Left ventricle myocardium superior (tissue), 1 donor: ENCODE results near the gene CRYAB. TPM values are rescaled to one million over a fixed set of nuclear protein-coding genes. Genes with fewer than 3 reads are reported as not detected.
A peak's percentile ranks its signal among the peaks of the same experiment; 100 is the strongest.

Experiments used
- ATAC-seq: fragments of 200-7000 bp; cut with Tn5 transposase; one replicate; pipeline ENCODE4 v1.9.1; 2020; ENCODE audit warnings: mild to moderate bottlenecking, moderate library complexity
- DNase-seq: peaks from one replicate; pipeline ENCODE4 v3.0.0-alpha.2; 2020
- intact Hi-C: fragments of 100-400 bp; cut with micrococcal nuclease; formaldehyde crosslinking; loops from one replicate; pipeline ENCODE4 v1.11.0; 2022
- long read RNA-seq: library from polyadenylated mRNA; unstranded; transcript quantifications from one replicate; pipeline ENCODE4 v2.0.0, GENCODE V29; 2021
- total RNA-seq: library from RNA; stranded (reverse); fragmentation: NEBNext Ultra II Directional; extraction: Animal tissue kit (Norgen Biotek cat#: 25700); gene quantifications from one replicate; pipeline ENCODE4 v1.2.1, GENCODE V29; 2021
- donor health status: DM: no; HTN: yes; CAD: no; lungs with severe emphysema.

CRYAB gene
- total RNA-seq, result 6,681 TPM
- long read RNA-seq, transcript CRYAB-205 (3 exons, 1,017 nt), result major isoform, 1,259 of 1,474 reads
- long read RNA-seq, transcript CRYAB-203 (2 exons, 915 nt), result minor isoform, 71 of 1,474 reads
- long read RNA-seq, transcript CRYAB-212 (3 exons, 545 nt), result minor isoform, 40 of 1,474 reads
- long read RNA-seq, transcript CRYAB-216 (4 exons, 977 nt), result minor isoform, 27 of 1,474 reads
- long read RNA-seq, partial matches to known transcripts, result 31 of 1,474 reads
- long read RNA-seq, other reads (novel, unspliced or antisense), result 20 of 1,474 reads

GRCh38 chr11:111911563-111912401, at the start of gene CRYAB:
CRYAB (minus strand) TSS chr11:111911770; CDS start chr11:111911724, 46 bp downstream.
- ATAC-seq (peak; percentile 77), DNase-seq (peak; percentile 91)
- intact Hi-C loops, result no loop called here

GRCh38 chr11:111960916-111961315, 49.3 kb upstream of the CRYAB start:
- intact Hi-C loops, result no loop called here
- ATAC-seq, result no peak
- no peak for DNase-seq

- DNase-seq (no peak), ATAC-seq (peak; percentile 50)
- intact Hi-C loops, result no loop called here
Measured at GRCh38 chr11:111957663-111958444, 46.3 kb upstream of the CRYAB start.

GRCh38 chr11:111954154-111954553, 42.6 kb upstream of the CRYAB start:
- intact Hi-C loops, result no loop called here
- ATAC-seq, result no peak
- DNase-seq, result no peak

- intact Hi-C loops, result no loop called here
- DNase-seq, result no peak
- ATAC-seq, result no peak
Measured at GRCh38 chr11:111951565-111951964, 40.0 kb upstream of the CRYAB start.

GRCh38 chr11:111949519-111950426, 38.2 kb upstream of the CRYAB start:
- DNase-seq (no peak), ATAC-seq (no peak)
- intact Hi-C loops, result no loop called here

GRCh38 chr11:111947143-111947542, 35.6 kb upstream of the CRYAB start:
- ATAC-seq (no peak), DNase-seq (no peak)
- intact Hi-C loops, result no loop called here

- intact Hi-C loops, result no loop called here
- no peak for DNase-seq
- no peak for ATAC-seq
Measured at GRCh38 chr11:111946499-111946898, 34.9 kb upstream of the CRYAB start.

GRCh38 chr11:111945198-111945597, 33.6 kb upstream of the CRYAB start:
- intact Hi-C loops, result no loop called here
- ATAC-seq (no peak), DNase-seq (no peak)

- DNase-seq, result no peak
- intact Hi-C loops, result no loop called here
- ATAC-seq, result no peak
Measured at GRCh38 chr11:111944651-111945051, 33.1 kb upstream of the CRYAB start.

- intact Hi-C loops, result no loop called here
- no peak for ATAC-seq
- no peak for DNase-seq
Measured at GRCh38 chr11:111944139-111944538, 32.6 kb upstream of the CRYAB start.

- no peak for DNase-seq
- intact Hi-C loops, result no loop called here
- no peak for ATAC-seq
Measured at GRCh38 chr11:111942829-111943228, 31.3 kb upstream of the CRYAB start.

GRCh38 chr11:111941963-111942362, 30.4 kb upstream of the CRYAB start:
- DNase-seq (peak; percentile 70), ATAC-seq (peak; percentile 82)
- intact Hi-C loops, result no loop called here

GRCh38 chr11:111939836-111940604, 28.4 kb upstream of the CRYAB start:
- intact Hi-C loops, result no loop called here
- ATAC-seq (no peak), DNase-seq (no peak)

- ATAC-seq, result peak; percentile 3
- intact Hi-C loops, result no loop called here
- DNase-seq, result no peak
Measured at GRCh38 chr11:111938687-111939160, 27.2 kb upstream of the CRYAB start.

GRCh38 chr11:111937844-111938243, 26.3 kb upstream of the CRYAB start:
- intact Hi-C loops, result no loop called here
- ATAC-seq (peak; percentile 8), DNase-seq (no peak)

- intact Hi-C loops, result no loop called here
- no peak for ATAC-seq
Measured at GRCh38 chr11:111937461-111937769, 25.8 kb upstream of the CRYAB start.

GRCh38 chr11:111936040-111936540, 24.5 kb upstream of the CRYAB start:
- ATAC-seq (no peak), DNase-seq (no peak)
- intact Hi-C loops, result no loop called here

More at GRCh38 chr11:111937461-111937769, 25.8 kb upstream of the CRYAB start:
- no peak for DNase-seq
